ENCODE measurements around the gene KASH5. TPM values are rescaled to one million over a fixed set of nuclear protein-coding genes. Genes with fewer than 3 reads are reported as not detected.
"Not testable (repeated sequence)": the region's sequence is repeated elsewhere in the genome, so short reads cannot be mapped to it uniquely, and the experiment has no call there.

Gene KASH5
- total RNA-seq, 1 experiment from 2014 or later = 0.37 TPM

GRCh38 chr19:49366110-49366509 lies 21.9 kb upstream of the KASH5 start:
- H3K27ac ChIP-seq (ENCODE audit: low read depth, low read length, poor library complexity, severe bottlenecking) = no peak overlapping the region
- TF ChIP-seq EZH2 (IDR thresholded peaks at IDR 0.05; ENCODE audit: borderline replicate concordance, low read depth, low read length, poor library complexity, severe bottlenecking) (no peak), CTCF (conservative IDR thresholded peaks at IDR 0.05; ENCODE audit: low read depth, low read length) (no peak)
- H3K4me3 ChIP-seq (ENCODE audit: low read depth, low read length, poor library complexity, severe bottlenecking) = no peak overlapping the region
- DNase-seq (ENCODE audit: low spot score) = no peak
- H3K9me3 ChIP-seq (ENCODE audit: low read depth, low read length, poor library complexity, severe bottlenecking) = peaks cover 19% of the 10 kb centered on the region
- H3K36me3 ChIP-seq (ENCODE audit: insufficient read depth, low read length, poor library complexity, severe bottlenecking) = no peaks in the 10 kb centered on the region
- no TSS peak for BruUV-seq (replicated peaks)
- CTCF ChIA-PET = no interaction called here
- POLR2A ChIA-PET (ENCODE audit: low non-redundant PET) = no interaction called here
- H3K27me3 ChIP-seq (replicated peaks; ENCODE audit: insufficient read depth, low read depth, low read length, poor library complexity) = no peaks in the 10 kb centered on the region
- H3K4me1 ChIP-seq (ENCODE audit: insufficient read depth, low read length, poor library complexity, severe bottlenecking) = peaks cover 5% of the 10 kb centered on the region
- intact Hi-C loops (cut with micrococcal nuclease; ENCODE audit: unreplicated experiment) = no loop called here

DNA sequence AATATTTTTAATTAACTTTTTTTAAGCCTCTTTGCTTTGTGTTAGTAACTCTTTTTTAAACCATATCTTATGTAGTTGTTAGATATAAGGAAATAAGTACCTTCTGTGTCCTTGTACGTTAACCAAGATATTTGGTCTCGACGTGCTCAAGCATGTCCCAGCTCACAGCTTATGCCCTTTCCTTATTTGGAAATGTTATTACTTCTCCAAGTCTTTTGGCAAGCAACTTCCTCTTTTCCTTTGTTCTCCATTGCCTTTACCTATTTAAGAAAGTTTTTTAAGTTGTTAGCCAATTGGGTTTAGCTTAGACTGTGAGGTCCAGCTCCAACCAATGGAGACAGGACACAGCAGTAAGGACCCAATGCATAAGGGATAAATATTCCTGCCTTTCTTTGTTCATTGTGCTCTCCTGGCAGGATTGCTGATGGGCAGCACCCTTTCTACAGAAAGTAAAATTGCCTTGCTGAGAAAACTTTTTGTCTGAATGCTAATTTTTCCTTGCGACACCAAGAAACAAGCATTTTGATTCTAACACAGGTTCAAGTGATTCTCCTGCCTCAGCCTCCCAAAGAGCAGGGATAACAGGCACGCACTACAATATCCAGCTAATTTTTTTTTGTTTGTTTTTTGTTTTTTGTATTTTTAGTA lies 19.2 kb upstream of the KASH5 start:
- intact Hi-C loops (cut with micrococcal nuclease; ENCODE audit: unreplicated experiment) = no loop called here

DNA sequence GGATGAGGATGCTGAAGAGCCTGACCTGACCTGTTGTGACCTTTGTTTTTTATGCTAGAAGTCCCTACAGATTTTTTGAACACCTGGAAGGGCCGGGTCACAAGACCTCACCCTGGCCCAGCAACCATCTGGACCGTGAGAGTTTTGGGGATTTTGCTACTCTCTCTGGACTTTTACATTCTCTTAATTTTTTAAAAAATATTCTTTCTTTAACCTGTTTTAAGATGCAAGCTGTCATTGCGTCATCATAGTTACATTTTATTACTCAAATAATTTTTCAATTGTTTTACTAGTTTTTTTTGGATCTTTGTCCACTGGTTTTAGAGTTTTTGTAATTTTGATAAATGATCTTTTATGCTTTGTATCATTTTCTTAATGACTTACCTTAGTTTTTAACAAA lies 16.9 kb upstream of the KASH5 start:
- no peaks in the 10 kb centered on the region for H3K36me3 ChIP-seq (ENCODE audit: insufficient read depth, low read length, poor library complexity, severe bottlenecking)
- H3K4me1 ChIP-seq (ENCODE audit: insufficient read depth, low read length, poor library complexity, severe bottlenecking) = no peaks in the 10 kb centered on the region
- DNase-seq (ENCODE audit: low spot score) = no peak
- H3K9me3 ChIP-seq (ENCODE audit: low read depth, low read length, poor library complexity, severe bottlenecking) = peaks cover 19% of the 10 kb centered on the region
- BruUV-seq (replicated peaks) = no TSS peak
- POLR2A ChIA-PET (ENCODE audit: low non-redundant PET) = no interaction called here
- H3K27ac ChIP-seq (ENCODE audit: low read depth, low read length, poor library complexity, severe bottlenecking) = no peak overlapping the region
- TF ChIP-seq CTCF (conservative IDR thresholded peaks at IDR 0.05; ENCODE audit: low read depth, low read length) = no peak
- no peak for TF ChIP-seq EZH2 (IDR thresholded peaks at IDR 0.05; ENCODE audit: borderline replicate concordance, low read depth, low read length, poor library complexity, severe bottlenecking)
- H3K27me3 ChIP-seq (replicated peaks; ENCODE audit: insufficient read depth, low read depth, low read length, poor library complexity) = no peaks in the 10 kb centered on the region
- CTCF ChIA-PET = no interaction called here
- no peak overlapping the region for H3K4me3 ChIP-seq (ENCODE audit: low read depth, low read length, poor library complexity, severe bottlenecking)
- intact Hi-C loops (cut with micrococcal nuclease; ENCODE audit: unreplicated experiment) = no loop called here

More for the DNA sequence above, 19.2 kb upstream of the KASH5 start:
- Histone ChIP-seq H3K4me3 (ENCODE audit: low read depth, low read length, poor library complexity, severe bottlenecking) (no peak overlapping the region), H3K36me3 (ENCODE audit: insufficient read depth, low read length, poor library complexity, severe bottlenecking) (no peaks in the 10 kb centered on the region), H3K9me3 (ENCODE audit: low read depth, low read length, poor library complexity, severe bottlenecking) (peaks cover 19% of the 10 kb centered on the region), H3K4me1 (ENCODE audit: insufficient read depth, low read length, poor library complexity, severe bottlenecking) (no peaks in the 10 kb centered on the region), H3K27me3 (replicated peaks; ENCODE audit: insufficient read depth, low read depth, low read length, poor library complexity) (no peaks in the 10 kb centered on the region), H3K27ac (ENCODE audit: low read depth, low read length, poor library complexity, severe bottlenecking) (no peak overlapping the region)
- TF ChIP-seq EZH2 (IDR thresholded peaks at IDR 0.05; ENCODE audit: borderline replicate concordance, low read depth, low read length, poor library complexity, severe bottlenecking) (no peak), CTCF (conservative IDR thresholded peaks at IDR 0.05; ENCODE audit: low read depth, low read length) (no peak)
- POLR2A ChIA-PET (ENCODE audit: low non-redundant PET) = interaction anchor here (0.5 kb wide), 1 partner anchor 390 kb away, joined by 3 read pairs; no protein-coding TSS in a partner anchor
- BruUV-seq (replicated peaks) = no TSS peak
- CTCF ChIA-PET = no interaction called here
- no peak for DNase-seq (ENCODE audit: low spot score)

DNA sequence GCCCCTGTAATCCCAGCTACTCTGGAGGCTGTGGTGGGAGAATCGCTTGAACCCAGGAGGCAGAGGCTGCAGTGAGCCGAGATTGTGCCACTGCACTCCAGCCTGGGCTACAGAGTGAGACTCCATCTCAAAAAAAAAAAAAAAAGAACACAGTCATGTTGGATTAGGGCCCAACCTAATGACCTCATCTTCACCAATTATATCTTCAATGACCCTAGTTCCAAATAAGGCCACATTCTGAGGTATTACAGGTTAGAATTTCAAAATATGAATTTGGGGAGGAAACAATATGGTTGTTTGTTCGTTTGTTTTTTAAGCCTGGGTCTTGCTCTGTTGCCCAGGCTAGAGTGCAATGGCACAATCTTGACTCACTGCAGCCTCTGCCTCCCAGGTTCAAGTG lies 14.9 kb upstream of the KASH5 start:
- H3K4me1 ChIP-seq (ENCODE audit: insufficient read depth, low read length, poor library complexity, severe bottlenecking); H3K27me3 ChIP-seq (replicated peaks; ENCODE audit: insufficient read depth, low read depth, low read length, poor library complexity); H3K36me3 ChIP-seq (ENCODE audit: insufficient read depth, low read length, poor library complexity, severe bottlenecking); CTCF ChIA-PET; H3K27ac ChIP-seq (ENCODE audit: low read depth, low read length, poor library complexity, severe bottlenecking); DNase-seq (ENCODE audit: low spot score); H3K4me3 ChIP-seq (ENCODE audit: low read depth, low read length, poor library complexity, severe bottlenecking); BruUV-seq (replicated peaks); POLR2A ChIA-PET (ENCODE audit: low non-redundant PET); intact Hi-C loops (cut with micrococcal nuclease; ENCODE audit: unreplicated experiment): not testable (repeated sequence)
- H3K9me3 ChIP-seq (ENCODE audit: low read depth, low read length, poor library complexity, severe bottlenecking) = peaks cover 19% of the 10 kb centered on the region

Measured in A673 (cell line).